HepG2 (cell line): Measurements from ENCODE around the gene KRTAP26-1. TPM values are rescaled to one million over a fixed set of nuclear protein-coding genes. Genes with fewer than 3 reads are reported as not detected.

Experiments used
- ATAC-seq: fragments of 200-7000 bp; cut with Tn5 transposase; 3 replicates; pipeline ENCODE4 v1.9.1; 2020; ENCODE audit warnings: mild to moderate bottlenecking, moderate library complexity
- BruUV-seq: library from RNA; stranded (reverse); fragments of 400-500 nt; replicated peaks from 2 replicates; lab custom pipeline; 2021; lab: Mats Ljungman, UMichigan
- CTCF ChIA-PET: fragments of 300-600 bp; formaldehyde crosslinking; extraction: SDS; loops from one replicate; lab custom pipeline; 2021; ENCODE audit warnings: low total read pairs, inconsistent platforms, low intra/inter-chr PET ratio; lab: Yijun Ruan, JAX
- POLR2A ChIA-PET: fragments of 350-600 bp; sonication (Branson Sonifier 250); formaldehyde crosslinking; loops from one replicate; lab custom pipeline; 2020; ENCODE audit warnings: antibody characterized with exemption, inconsistent platforms; lab: Yijun Ruan, JAX
- DNase-seq: peaks from one replicate; pipeline ENCODE4 v3.0.0-alpha.2; 2015; ENCODE audit warnings: low spot score
- FAIRE-seq: peaks from 3 replicates; lab custom pipeline; 2011; peaks lifted over from hg19 to GRCh38; lab: Jason Lieb, UNC
- H2AFZ ChIP-seq: one replicate; pipeline ENCODE4 v1.6.1; 2011; ENCODE audit warnings: low read length, inconsistent platforms
- H3K27ac ChIP-seq: fragments of 300-600 bp; 3 replicates; pipeline ENCODE4 v1.8.0; 2011; ENCODE audit warnings: mixed run types, mild to moderate bottlenecking, mixed read lengths, low read length, inconsistent platforms; ENCODE audit not compliant: insufficient read depth; ENCODE audit errors: extremely low read length
- H3K27me3 ChIP-seq, 2 experiments: fragments of 200-600 bp in 1 of 2; 2 replicates in 1 of 2; 3 replicates in 1 of 2; pipeline versions ENCODE4 v1.6.0 to v1.8.0; 2011; ENCODE audit warnings: low read length in 2 of 2, mild to moderate bottlenecking in 2 of 2, moderate library complexity in 2 of 2, inconsistent platforms in 1 of 2; ENCODE audit not compliant: insufficient read depth in 2 of 2, control insufficient read depth in 1 of 2
- H3K36me3 ChIP-seq, 2 experiments: fragments of 200-600 bp in 1 of 2; replicated peaks in 1 of 2; 2 replicates in 1 of 2; 3 replicates in 1 of 2; pipeline versions ENCODE4 v1.5.1 to v1.8.0; 2011; ENCODE audit warnings: low read length in 2 of 2, inconsistent platforms in 1 of 2; ENCODE audit not compliant: insufficient read depth in 2 of 2, control insufficient read depth in 1 of 2
- H3K4me1 ChIP-seq: 2 replicates; pipeline ENCODE4 v1.5.1; 2012; ENCODE audit warnings: low read length, inconsistent platforms; ENCODE audit not compliant: insufficient read depth
- H3K4me2 ChIP-seq: 2 replicates; pipeline ENCODE4 v1.6.0; 2011; ENCODE audit warnings: low read depth, low read length, inconsistent platforms
- H3K4me3 ChIP-seq, 3 experiments: fragments of 200-600 bp in 1 of 3; sonication (generic), shearing (Covaris generic) in 1 of 3; replicated peaks in 1 of 3; 2 replicates each; pipeline ENCODE4 v1.5.1; 2011 to 2016; ENCODE audit warnings: low read length in 3 of 3, inconsistent platforms in 2 of 3, low read depth in 2 of 3, mild to moderate bottlenecking in 2 of 3, control low read depth in 1 of 3, mixed read lengths in 1 of 3; ENCODE audit not compliant: insufficient read depth in 1 of 3
- H3K79me2 ChIP-seq: one replicate; pipeline ENCODE4 v1.6.1; 2011; ENCODE audit warnings: low read length, inconsistent platforms; ENCODE audit not compliant: insufficient read depth
- H3K9ac ChIP-seq: 2 replicates; pipeline ENCODE4 v1.6.0; 2011; ENCODE audit warnings: mild to moderate bottlenecking, low read depth, low read length, inconsistent platforms; ENCODE audit not compliant: insufficient read depth
- H3K9me3 ChIP-seq: 2 replicates; pipeline ENCODE4 v1.5.1; 2012; ENCODE audit warnings: mild to moderate bottlenecking, low read length
- H4K20me1 ChIP-seq: 2 replicates; pipeline ENCODE4 v1.6.0; 2011; ENCODE audit warnings: inconsistent platforms, mild to moderate bottlenecking, low read length, moderate library complexity; ENCODE audit not compliant: insufficient read depth
- ATF7 ChIP-seq, 2 experiments: fragments of 450-650 bp in 1 of 2; sonication (generic) in 1 of 2; formaldehyde crosslinking in 1 of 2; IDR thresholded peaks; 2 replicates each; pipeline versions ENCODE4 v1.4.0 to v1.6.1; 2016 to 2020; ENCODE audit warnings: antibody characterized with exemption in 1 of 2, mild to moderate bottlenecking in 1 of 2, missing genetic modification reagents in 1 of 2
- CREB1 ChIP-seq, 2 experiments: fragments of 450-650 bp in 1 of 2; IDR thresholded peaks; 2 replicates each; pipeline ENCODE4 v1.6.1; 2016 to 2017; ENCODE audit warnings: control low read depth in 1 of 2, mild to moderate bottlenecking in 1 of 2, missing compliant biosample characterization in 1 of 2, missing genetic modification characterization in 1 of 2
- GFI1 ChIP-seq: sonication (generic); formaldehyde crosslinking; IDR thresholded peaks from 2 replicates; pipeline ENCODE4 v1.5.0; 2020; ENCODE audit warnings: missing genetic modification reagents, mild to moderate bottlenecking, borderline replicate concordance
- NR2C2 ChIP-seq: sonication (generic); formaldehyde crosslinking; IDR thresholded peaks from 2 replicates; pipeline ENCODE4 v1.4.0; 2020; ENCODE audit warnings: missing genetic modification reagents, mild to moderate bottlenecking, moderate library complexity, borderline replicate concordance
- TMF1 ChIP-seq: sonication (generic); formaldehyde crosslinking; IDR thresholded peaks from 2 replicates; pipeline ENCODE4 v1.8.1; 2022; ENCODE audit warnings: low read depth, missing genetic modification reagents
- ZNF124 ChIP-seq: sonication (generic); formaldehyde crosslinking; IDR thresholded peaks from 2 replicates; pipeline ENCODE4 v1.4.0; 2020; ENCODE audit warnings: missing genetic modification reagents
- WGBS: methylation state at CpG from one replicate; pipeline ENCODE4 v1.1.6; 2017; ENCODE audit warnings: low lambda C conversion rate; 5-methylcytosine and 5-hydroxymethylcytosine counted together
- in situ Hi-C: cut with HindIII; loops from 2 replicates; pipeline ENCODE4 v1.10.0; 2017; ENCODE audit warnings: low pct_unique_long_range_greater_than_20kb; ENCODE audit not compliant: extremely low pct_ligation_motif_present
- intact Hi-C: fragments of 100-400 bp; cut with micrococcal nuclease; formaldehyde crosslinking; loops from one replicate; pipeline ENCODE4 v1.10.0; 2022; ENCODE audit not compliant: unreplicated experiment
- polyA plus RNA-seq, 8 experiments: library from polyadenylated mRNA; depleted of rRNA in 3 of 8; stranded (reverse) in 7 of 8; unstranded in 1 of 8; fragments of >200 nt; fragmentation: Illumina TruSeq in 4 of 8; extraction: Trizol in 4 of 8; gene quantifications; 2 replicates each; pipeline versions ENCODE4 v1.2.1 to v1.2.3, GENCODE V29; 2011 to 2016; ENCODE audit warnings: low read depth in 4 of 8, missing spikeins in 1 of 8, mixed read lengths in 1 of 8; ENCODE audit not compliant: insufficient read depth in 1 of 8
- total RNA-seq, 5 experiments: library from RNA; depleted of rRNA; stranded (reverse); fragments of >200 nt; fragmentation: Illumina TruSeq; extraction: Trizol; gene quantifications; 2 replicates each; pipeline ENCODE4 v1.2.3, GENCODE V29; 2016; ENCODE audit warnings: low read depth in 1 of 5
- TF ChIP-seq, protein P1 (sequence below): sonication (generic); formaldehyde crosslinking; IDR thresholded peaks from 2 replicates; pipeline ENCODE4 v1.5.1; 2020; ENCODE audit warnings: missing genetic modification reagents, mild to moderate bottlenecking, borderline replicate concordance
- TF ChIP-seq, protein P2 (sequence below): IDR thresholded peaks from 2 replicates; pipeline ENCODE4 v1.6.1; 2016; ENCODE audit warnings: low read depth, control low read depth
- TF ChIP-seq, protein P3 (sequence below): sonication (generic); formaldehyde crosslinking; IDR thresholded peaks from 2 replicates; pipeline ENCODE4 v1.5.1; 2020; ENCODE audit warnings: mild to moderate bottlenecking, missing genetic modification reagents, moderate library complexity

Gene KRTAP26-1
- total and polyA plus RNA-seq, 2 of the 13 experiments (the other 11 are each of a cell fraction or from before 2014, with no cell fraction given) = not detected

DNA sequence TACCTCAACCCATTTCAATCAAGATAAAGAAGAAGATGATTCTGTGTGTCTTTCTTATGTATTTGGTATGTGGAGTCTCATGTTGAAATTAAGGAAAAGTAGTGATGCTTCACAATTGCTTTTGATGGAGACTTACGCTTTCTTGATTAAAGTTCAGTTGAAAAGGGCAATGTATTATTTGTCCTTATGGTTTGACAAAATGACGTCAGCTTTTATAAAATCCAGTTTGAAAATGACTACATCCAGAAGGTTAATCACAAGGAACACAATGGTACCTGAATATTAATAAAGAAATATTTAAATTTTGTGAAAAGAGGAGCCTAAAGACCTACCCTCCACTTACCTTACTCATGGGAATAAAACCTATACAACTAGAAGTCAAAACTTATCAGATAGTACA is 4.4 kb downstream of the KRTAP26-1 start:
- DNase-seq (no peak), ATAC-seq (no peak), FAIRE-seq (no peak)
- Histone ChIP-seq H3K9me3 (peaks cover 93% of the 10 kb centered on the region), H3K79me2 (no peaks in the 10 kb centered on the region), H2AFZ (no peak overlapping the region), H3K27ac (no peak overlapping the region), H3K27me3 (no peaks in the 10 kb centered on the region), H3K4me3 (no peak overlapping the region), H3K4me1 (no peaks in the 10 kb centered on the region), H3K4me2 (no peak overlapping the region), H4K20me1 (no peaks in the 10 kb centered on the region), H3K36me3 (no peaks in the 10 kb centered on the region), H3K9ac (no peak overlapping the region)
- 2% methylated on average over 2 of the region's 2 CpGs for whole genome bisulfite sequencing
- in situ Hi-C loops (no loop called here), intact Hi-C loops (no loop called here)
- ChIA-PET POLR2A (no interaction called here), CTCF (no interaction called here)
- BruUV-seq = no TSS peak
- TF ChIP-seq ZNF124 (CRISPR knock-in tag) = no peak
- no peak for TF ChIP-seq GFI1 (CRISPR knock-in tag)
- peak; percentile 76 for TF ChIP-seq CREB1 (IDR thresholded peaks at IDR 0.05)
- no peak for TF ChIP-seq CREB1 (CRISPR knock-in tag; IDR thresholded peaks at IDR 0.05)
- TF ChIP-seq TMF1 (CRISPR knock-in tag) = no peak
- TF ChIP-seq ATF7 (IDR thresholded peaks at IDR 0.05) = peak; percentile 89
- no peak for TF ChIP-seq ATF7 (CRISPR knock-in tag; IDR thresholded peaks at IDR 0.05)
- TF ChIP-seq, protein P1, sequence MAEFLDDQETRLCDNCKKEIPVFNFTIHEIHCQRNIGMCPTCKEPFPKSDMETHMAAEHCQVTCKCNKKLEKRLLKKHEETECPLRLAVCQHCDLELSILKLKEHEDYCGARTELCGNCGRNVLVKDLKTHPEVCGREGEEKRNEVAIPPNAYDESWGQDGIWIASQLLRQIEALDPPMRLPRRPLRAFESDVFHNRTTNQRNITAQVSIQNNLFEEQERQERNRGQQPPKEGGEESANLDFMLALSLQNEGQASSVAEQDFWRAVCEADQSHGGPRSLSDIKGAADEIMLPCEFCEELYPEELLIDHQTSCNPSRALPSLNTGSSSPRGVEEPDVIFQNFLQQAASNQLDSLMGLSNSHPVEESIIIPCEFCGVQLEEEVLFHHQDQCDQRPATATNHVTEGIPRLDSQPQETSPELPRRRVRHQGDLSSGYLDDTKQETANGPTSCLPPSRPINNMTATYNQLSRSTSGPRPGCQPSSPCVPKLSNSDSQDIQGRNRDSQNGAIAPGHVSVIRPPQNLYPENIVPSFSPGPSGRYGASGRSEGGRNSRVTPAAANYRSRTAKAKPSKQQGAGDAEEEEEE = no peak
- TF ChIP-seq, protein P2, sequence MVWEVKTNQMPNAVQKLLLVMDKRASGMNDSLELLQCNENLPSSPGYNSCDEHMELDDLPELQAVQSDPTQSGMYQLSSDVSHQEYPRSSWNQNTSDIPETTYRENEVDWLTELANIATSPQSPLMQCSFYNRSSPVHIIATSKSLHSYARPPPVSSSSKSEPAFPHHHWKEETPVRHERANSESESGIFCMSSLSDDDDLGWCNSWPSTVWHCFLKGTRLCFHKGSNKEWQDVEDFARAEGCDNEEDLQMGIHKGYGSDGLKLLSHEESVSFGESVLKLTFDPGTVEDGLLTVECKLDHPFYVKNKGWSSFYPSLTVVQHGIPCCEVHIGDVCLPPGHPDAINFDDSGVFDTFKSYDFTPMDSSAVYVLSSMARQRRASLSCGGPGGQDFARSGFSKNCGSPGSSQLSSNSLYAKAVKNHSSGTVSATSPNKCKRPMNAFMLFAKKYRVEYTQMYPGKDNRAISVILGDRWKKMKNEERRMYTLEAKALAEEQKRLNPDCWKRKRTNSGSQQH (CRISPR knock-in tag) = no peak
- TF ChIP-seq NR2C2 (CRISPR knock-in tag) = no peak
- TF ChIP-seq, protein P3, sequence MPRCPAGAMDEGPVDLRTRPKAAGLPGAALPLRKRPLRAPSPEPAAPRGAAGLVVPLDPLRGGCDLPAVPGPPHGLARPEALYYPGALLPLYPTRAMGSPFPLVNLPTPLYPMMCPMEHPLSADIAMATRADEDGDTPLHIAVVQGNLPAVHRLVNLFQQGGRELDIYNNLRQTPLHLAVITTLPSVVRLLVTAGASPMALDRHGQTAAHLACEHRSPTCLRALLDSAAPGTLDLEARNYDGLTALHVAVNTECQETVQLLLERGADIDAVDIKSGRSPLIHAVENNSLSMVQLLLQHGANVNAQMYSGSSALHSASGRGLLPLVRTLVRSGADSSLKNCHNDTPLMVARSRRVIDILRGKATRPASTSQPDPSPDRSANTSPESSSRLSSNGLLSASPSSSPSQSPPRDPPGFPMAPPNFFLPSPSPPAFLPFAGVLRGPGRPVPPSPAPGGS (CRISPR knock-in tag) = no peak
